ENCODE measurements around the gene PRRC2B. TPM values are rescaled to one million over a fixed set of nuclear protein-coding genes. Genes with fewer than 3 reads are reported as not detected.

The PRRC2B gene
- total and polyA plus RNA-seq, 2 of the 13 experiments (the other 11 are each of a cell fraction or from before 2014, with no cell fraction given), result 20.8 to 37.4 TPM

DNA sequence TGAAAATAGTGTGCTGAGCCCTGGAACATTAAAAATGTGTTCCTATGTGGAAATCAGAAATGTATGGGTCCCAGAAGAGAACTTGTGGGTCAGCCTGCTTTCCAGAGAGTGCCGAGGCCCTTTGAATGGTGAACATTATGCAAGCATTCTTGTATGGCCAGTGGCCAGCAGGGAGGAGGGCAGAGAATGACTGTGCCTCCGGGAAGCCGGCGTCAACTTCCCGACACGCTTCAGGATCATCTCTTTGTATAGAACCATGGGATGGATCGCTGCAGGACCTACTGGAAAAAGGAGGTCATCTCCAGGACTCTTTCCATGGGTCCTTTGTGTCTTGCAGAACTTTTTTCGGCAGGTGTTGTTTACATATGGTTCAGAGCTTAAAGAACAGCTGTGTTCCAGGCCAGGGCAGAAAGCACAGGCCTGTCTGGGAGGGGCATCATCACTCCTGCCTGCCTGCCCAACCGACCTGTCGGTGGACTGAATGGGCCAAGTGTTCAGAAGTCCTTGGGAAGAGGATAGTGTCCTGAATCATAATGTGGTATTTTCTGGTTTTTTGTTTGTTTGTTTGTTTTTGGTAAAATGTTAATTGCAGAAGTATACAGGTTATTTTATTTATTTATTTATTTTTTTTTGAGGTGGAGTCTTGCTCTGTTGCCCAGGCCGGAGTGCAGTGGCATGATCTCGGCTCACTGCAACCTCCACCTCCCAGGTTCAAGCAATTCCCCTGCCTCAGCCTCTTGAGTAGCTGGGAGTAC lies 9.0 kb downstream of the PRRC2B start:
- H4K20me1 ChIP-seq (ENCODE audit: insufficient read depth, low read length), result peaks cover 86% of the 10 kb centered on the region
- peak; percentile 93 for DNase-seq (ENCODE audit: low spot score)
- TF ChIP-seq NR2F6 (IDR thresholded peaks at IDR 0.05) (peak; percentile 34; the same call in 1 of the 2 replicates), NR2F6 (CRISPR knock-in tag; IDR thresholded peaks at IDR 0.05) (peak; percentile 79), NCOA1 (CRISPR knock-in tag; IDR thresholded peaks at IDR 0.05) (no peak), FOXA1 (IDR thresholded peaks at IDR 0.05) (no peak), FOXA1 (CRISPR knock-in tag; IDR thresholded peaks at IDR 0.05) (peak; percentile 86), ZNF569 (CRISPR knock-in tag; IDR thresholded peaks at IDR 0.05; ENCODE audit: borderline replicate concordance) (no peak), ZFP41 (CRISPR knock-in tag; IDR thresholded peaks at IDR 0.05; ENCODE audit: borderline replicate concordance) (no peak), ZNF841 (CRISPR knock-in tag; IDR thresholded peaks at IDR 0.05; ENCODE audit: borderline replicate concordance) (no peak)
- TF ChIP-seq, protein P1, sequence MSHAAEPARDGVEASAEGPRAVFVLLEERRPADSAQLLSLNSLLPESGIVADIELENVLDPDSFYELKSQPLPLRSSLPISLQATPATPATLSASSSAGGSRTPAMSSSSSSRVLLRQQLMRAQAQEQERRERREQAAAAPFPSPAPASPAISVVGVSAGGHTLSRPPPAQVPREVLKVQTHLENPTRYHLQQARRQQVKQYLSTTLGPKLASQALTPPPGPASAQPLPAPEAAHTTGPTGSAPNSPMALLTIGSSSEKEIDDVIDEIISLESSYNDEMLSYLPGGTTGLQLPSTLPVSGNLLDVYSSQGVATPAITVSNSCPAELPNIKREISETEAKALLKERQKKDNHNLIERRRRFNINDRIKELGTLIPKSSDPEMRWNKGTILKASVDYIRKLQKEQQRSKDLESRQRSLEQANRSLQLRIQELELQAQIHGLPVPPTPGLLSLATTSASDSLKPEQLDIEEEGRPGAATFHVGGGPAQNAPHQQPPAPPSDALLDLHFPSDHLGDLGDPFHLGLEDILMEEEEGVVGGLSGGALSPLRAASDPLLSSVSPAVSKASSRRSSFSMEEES (CRISPR knock-in tag; IDR thresholded peaks at IDR 0.05), result 0 out of 2 replicates have a peak, but pooled peaks have one; percentile 38
- TF ChIP-seq, protein P2, sequence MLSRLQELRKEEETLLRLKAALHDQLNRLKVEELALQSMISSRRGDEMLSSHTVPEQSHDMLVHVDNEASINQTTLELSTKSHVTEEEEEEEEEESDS (CRISPR knock-in tag; IDR thresholded peaks at IDR 0.05; ENCODE audit: borderline replicate concordance), result no peak
- TF ChIP-seq, protein P3, sequence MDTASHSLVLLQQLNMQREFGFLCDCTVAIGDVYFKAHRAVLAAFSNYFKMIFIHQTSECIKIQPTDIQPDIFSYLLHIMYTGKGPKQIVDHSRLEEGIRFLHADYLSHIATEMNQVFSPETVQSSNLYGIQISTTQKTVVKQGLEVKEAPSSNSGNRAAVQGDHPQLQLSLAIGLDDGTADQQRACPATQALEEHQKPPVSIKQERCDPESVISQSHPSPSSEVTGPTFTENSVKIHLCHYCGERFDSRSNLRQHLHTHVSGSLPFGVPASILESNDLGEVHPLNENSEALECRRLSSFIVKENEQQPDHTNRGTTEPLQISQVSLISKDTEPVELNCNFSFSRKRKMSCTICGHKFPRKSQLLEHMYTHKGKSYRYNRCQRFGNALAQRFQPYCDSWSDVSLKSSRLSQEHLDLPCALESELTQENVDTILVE (CRISPR knock-in tag; IDR thresholded peaks at IDR 0.05), result 0 out of 2 replicates have a peak, but pooled peaks have one; percentile 49
- TF ChIP-seq, protein P4, sequence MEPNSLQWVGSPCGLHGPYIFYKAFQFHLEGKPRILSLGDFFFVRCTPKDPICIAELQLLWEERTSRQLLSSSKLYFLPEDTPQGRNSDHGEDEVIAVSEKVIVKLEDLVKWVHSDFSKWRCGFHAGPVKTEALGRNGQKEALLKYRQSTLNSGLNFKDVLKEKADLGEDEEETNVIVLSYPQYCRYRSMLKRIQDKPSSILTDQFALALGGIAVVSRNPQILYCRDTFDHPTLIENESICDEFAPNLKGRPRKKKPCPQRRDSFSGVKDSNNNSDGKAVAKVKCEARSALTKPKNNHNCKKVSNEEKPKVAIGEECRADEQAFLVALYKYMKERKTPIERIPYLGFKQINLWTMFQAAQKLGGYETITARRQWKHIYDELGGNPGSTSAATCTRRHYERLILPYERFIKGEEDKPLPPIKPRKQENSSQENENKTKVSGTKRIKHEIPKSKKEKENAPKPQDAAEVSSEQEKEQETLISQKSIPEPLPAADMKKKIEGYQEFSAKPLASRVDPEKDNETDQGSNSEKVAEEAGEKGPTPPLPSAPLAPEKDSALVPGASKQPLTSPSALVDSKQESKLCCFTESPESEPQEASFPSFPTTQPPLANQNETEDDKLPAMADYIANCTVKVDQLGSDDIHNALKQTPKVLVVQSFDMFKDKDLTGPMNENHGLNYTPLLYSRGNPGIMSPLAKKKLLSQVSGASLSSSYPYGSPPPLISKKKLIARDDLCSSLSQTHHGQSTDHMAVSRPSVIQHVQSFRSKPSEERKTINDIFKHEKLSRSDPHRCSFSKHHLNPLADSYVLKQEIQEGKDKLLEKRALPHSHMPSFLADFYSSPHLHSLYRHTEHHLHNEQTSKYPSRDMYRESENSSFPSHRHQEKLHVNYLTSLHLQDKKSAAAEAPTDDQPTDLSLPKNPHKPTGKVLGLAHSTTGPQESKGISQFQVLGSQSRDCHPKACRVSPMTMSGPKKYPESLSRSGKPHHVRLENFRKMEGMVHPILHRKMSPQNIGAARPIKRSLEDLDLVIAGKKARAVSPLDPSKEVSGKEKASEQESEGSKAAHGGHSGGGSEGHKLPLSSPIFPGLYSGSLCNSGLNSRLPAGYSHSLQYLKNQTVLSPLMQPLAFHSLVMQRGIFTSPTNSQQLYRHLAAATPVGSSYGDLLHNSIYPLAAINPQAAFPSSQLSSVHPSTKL (CRISPR knock-in tag; IDR thresholded peaks at IDR 0.05), result peak; percentile 88
- TF ChIP-seq, protein P5, sequence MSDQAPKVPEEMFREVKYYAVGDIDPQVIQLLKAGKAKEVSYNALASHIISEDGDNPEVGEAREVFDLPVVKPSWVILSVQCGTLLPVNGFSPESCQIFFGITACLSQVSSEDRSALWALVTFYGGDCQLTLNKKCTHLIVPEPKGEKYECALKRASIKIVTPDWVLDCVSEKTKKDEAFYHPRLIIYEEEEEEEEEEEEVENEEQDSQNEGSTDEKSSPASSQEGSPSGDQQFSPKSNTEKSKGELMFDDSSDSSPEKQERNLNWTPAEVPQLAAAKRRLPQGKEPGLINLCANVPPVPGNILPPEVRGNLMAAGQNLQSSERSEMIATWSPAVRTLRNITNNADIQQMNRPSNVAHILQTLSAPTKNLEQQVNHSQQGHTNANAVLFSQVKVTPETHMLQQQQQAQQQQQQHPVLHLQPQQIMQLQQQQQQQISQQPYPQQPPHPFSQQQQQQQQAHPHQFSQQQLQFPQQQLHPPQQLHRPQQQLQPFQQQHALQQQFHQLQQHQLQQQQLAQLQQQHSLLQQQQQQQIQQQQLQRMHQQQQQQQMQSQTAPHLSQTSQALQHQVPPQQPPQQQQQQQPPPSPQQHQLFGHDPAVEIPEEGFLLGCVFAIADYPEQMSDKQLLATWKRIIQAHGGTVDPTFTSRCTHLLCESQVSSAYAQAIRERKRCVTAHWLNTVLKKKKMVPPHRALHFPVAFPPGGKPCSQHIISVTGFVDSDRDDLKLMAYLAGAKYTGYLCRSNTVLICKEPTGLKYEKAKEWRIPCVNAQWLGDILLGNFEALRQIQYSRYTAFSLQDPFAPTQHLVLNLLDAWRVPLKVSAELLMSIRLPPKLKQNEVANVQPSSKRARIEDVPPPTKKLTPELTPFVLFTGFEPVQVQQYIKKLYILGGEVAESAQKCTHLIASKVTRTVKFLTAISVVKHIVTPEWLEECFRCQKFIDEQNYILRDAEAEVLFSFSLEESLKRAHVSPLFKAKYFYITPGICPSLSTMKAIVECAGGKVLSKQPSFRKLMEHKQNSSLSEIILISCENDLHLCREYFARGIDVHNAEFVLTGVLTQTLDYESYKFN (CRISPR knock-in tag; conservative IDR thresholded peaks at IDR 0.05), result peak; percentile 63

More for the DNA sequence above, 9.0 kb downstream of the PRRC2B start:
- WGBS (ENCODE audit: low lambda C conversion rate), result 11% methylated on average over 12 of the region's 12 CpGs
- Histone ChIP-seq H2AFZ (ENCODE audit: low read length) (no peak overlapping the region), H3K27me3 (ENCODE audit: control insufficient read depth in 1 of 2, insufficient read depth in 2 of 2, low read length in 2 of 2) (no peaks in the 10 kb centered on the region), H3K4me2 (ENCODE audit: low read depth, low read length) (peak overlapping the region; percentile 83), H3K36me3 (replicated peaks in 1 of 2; ENCODE audit: control insufficient read depth in 1 of 2, insufficient read depth in 2 of 2, low read length in 2 of 2) (peaks cover 3 to 9% of the 10 kb centered on the region in 2 experiments; a peak in 3 of 5 replicates), H3K4me1 (ENCODE audit: insufficient read depth, low read length) (peaks cover 93% of the 10 kb centered on the region), H3K27ac (ENCODE audit: extremely low read length, insufficient read depth, low read length) (peak overlapping the region; percentile 70), H3K9ac (ENCODE audit: insufficient read depth, low read depth, low read length) (peak overlapping the region; percentile 42), H3K79me2 (ENCODE audit: insufficient read depth, low read length) (peaks cover 94% of the 10 kb centered on the region), H3K4me3 (replicated peaks in 1 of 3; ENCODE audit: insufficient read depth in 1 of 3, low read depth in 2 of 3, low read length in 3 of 3) (peak overlapping the region in 2 of 3 experiments; percentile 25 to 57; a peak in 3 of 6 replicates), H3K9me3 (ENCODE audit: low read length) (no peaks in the 10 kb centered on the region)
- peak; percentile 90 for ATAC-seq
- POLR2A ChIA-PET, result interaction anchor here (1.0 to 2.0 kb wide), 3 partner anchors 16 to 30 kb away, joined by 3 to 14 read pairs (median 3); no protein-coding TSS in a partner anchor
- CTCF ChIA-PET (ENCODE audit: low intra/inter-chr PET ratio, low total read pairs), result no interaction called here
- no TSS peak for BruUV-seq (replicated peaks)
- peak; percentile 89 for FAIRE-seq
- intact Hi-C loops (cut with micrococcal nuclease; ENCODE audit: unreplicated experiment) (loop anchor here (1.0 kb wide), 1 partner anchor 8 kb away; no protein-coding TSS in a partner anchor), in situ Hi-C loops (cut with HindIII; ENCODE audit: extremely low pct_ligation_motif_present, low pct_unique_long_range_greater_than_20kb) (no loop called here)
